Measurements from ENCODE around the gene SLC7A8. TPM values are rescaled to one million over a fixed set of nuclear protein-coding genes. Genes with fewer than 3 reads are reported as not detected.

SLC7A8 gene
- total RNA-seq, 4 donors from 2014 or later = 44.2 to 79.4 (median 53.1) TPM

DNA sequence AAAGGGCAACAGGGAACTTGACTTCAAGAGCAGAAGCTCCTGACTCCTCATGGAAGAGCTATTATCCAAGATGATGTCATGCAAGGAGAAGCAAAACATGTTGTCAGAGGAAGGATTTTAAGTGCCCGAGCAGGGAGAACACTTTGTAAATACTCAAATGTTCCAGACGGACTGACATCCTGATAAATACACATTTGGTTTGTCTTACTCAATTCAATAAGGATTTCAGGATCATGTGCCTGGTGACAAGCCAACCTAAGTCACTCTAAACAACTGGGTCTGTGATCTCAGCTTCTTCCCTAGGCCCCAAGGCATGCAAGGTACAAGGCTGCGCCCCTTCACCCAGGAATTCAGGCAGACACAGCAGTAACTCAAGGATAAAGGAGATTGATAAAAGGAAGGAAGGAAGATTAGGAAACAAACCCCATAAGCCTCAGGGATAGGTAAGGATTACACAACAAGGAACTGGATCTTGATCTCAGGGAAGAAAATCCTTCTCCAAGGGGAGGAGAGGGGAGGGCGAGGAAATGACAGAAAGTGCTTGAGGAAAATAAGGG lies 37.6 kb downstream of the SLC7A8 start:
- no peak for TF ChIP-seq POLR2A (IDR thresholded peaks at IDR 0.05)
- TF ChIP-seq, protein P1, sequence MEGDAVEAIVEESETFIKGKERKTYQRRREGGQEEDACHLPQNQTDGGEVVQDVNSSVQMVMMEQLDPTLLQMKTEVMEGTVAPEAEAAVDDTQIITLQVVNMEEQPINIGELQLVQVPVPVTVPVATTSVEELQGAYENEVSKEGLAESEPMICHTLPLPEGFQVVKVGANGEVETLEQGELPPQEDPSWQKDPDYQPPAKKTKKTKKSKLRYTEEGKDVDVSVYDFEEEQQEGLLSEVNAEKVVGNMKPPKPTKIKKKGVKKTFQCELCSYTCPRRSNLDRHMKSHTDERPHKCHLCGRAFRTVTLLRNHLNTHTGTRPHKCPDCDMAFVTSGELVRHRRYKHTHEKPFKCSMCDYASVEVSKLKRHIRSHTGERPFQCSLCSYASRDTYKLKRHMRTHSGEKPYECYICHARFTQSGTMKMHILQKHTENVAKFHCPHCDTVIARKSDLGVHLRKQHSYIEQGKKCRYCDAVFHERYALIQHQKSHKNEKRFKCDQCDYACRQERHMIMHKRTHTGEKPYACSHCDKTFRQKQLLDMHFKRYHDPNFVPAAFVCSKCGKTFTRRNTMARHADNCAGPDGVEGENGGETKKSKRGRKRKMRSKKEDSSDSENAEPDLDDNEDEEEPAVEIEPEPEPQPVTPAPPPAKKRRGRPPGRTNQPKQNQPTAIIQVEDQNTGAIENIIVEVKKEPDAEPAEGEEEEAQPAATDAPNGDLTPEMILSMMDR (IDR thresholded peaks at IDR 0.05) = no peak
- Histone ChIP-seq H3K27ac (peak overlapping the region in 2 of 3 donors; percentile 25 to 49), H3K4me3 (replicated peaks in 1 of 3) (no peak overlapping the region), H3K9me3 (no peaks in the 10 kb centered on the region), H3K27me3 (no peaks in the 10 kb centered on the region), H3K4me1 (peaks cover 0 to 9% of the 10 kb centered on the region in 2 donors), H3K36me3 (no peaks in the 10 kb centered on the region)
- 69 to 78% methylated on average over 4 of the region's 4 CpGs for WGBS, 2 donors
- intact Hi-C loops (cut with DNase I) = no loop called here
- DNase-seq = no peak

DNA sequence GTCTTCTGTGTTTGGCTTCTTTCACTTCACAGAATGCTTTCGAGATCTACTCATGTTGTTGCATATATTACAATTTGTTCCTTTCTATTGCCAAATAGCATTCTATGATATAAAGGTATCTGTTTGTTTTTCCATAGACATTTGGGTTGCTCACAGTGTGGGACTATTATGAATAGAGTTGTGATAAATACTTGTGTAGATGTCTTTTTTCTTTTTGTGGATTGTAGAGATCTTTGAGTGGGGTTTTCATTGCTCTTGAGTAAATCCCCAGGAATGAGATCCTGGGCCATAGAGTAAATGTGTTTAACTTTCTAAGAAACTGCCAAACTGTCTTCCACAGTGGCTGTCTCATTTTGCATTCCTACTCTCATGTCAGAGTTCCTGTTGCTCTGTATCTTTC lies 39.5 kb downstream of the SLC7A8 start:
- no peak for DNase-seq
- Histone ChIP-seq H3K4me1 (peaks cover 0 to 9% of the 10 kb centered on the region in 2 donors), H3K27me3 (no peaks in the 10 kb centered on the region), H3K27ac (no peak overlapping the region), H3K36me3 (peaks cover 11 to 14% of the 10 kb centered on the region in 2 donors), H3K9me3 (no peaks in the 10 kb centered on the region), H3K4me3 (replicated peaks in 1 of 3) (no peak overlapping the region)
- intact Hi-C loops (cut with DNase I) = no loop called here
- 41 to 93% methylated on average over 1 of the region's 1 CpG for WGBS, 2 donors
- TF ChIP-seq POLR2A (IDR thresholded peaks at IDR 0.05) = no peak
- TF ChIP-seq, protein P1 (IDR thresholded peaks at IDR 0.05) = no peak

DNA sequence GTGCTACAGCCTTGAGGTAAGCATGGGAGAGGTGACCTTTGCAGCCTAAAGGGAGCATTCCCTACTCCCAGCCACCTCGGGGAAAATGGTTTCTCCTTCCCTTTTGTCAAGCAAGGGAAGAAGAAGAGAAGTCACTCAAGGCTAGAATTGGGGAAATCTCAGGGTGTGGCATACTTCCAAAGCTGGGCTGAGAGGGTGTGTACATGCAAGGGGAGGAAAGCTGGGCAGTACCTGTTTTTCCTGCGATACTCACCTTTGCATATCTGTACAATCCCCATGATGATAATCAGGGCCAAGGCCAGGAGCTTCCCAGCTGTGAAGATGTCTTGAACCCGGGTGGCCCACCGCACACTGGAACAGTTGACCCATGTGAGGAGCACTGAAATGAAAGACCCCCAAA lies 40.6 kb downstream of the SLC7A8 start:
- Histone ChIP-seq H3K4me3 (replicated peaks in 1 of 3) (no peak overlapping the region), H3K27ac (peak overlapping the region in 1 of 3 donors; percentile 57), H3K27me3 (no peaks in the 10 kb centered on the region), H3K4me1 (peaks cover 0 to 9% of the 10 kb centered on the region in 2 donors), H3K36me3 (peaks cover 11 to 14% of the 10 kb centered on the region in 2 donors), H3K9me3 (no peaks in the 10 kb centered on the region)
- no peak for DNase-seq
- WGBS, 2 donors = 91 to 92% methylated on average over 4 of the region's 4 CpGs
- intact Hi-C loops (cut with DNase I) = no loop called here
- TF ChIP-seq POLR2A (IDR thresholded peaks at IDR 0.05) = no peak
- TF ChIP-seq, protein P1 (IDR thresholded peaks at IDR 0.05) = no peak

DNA sequence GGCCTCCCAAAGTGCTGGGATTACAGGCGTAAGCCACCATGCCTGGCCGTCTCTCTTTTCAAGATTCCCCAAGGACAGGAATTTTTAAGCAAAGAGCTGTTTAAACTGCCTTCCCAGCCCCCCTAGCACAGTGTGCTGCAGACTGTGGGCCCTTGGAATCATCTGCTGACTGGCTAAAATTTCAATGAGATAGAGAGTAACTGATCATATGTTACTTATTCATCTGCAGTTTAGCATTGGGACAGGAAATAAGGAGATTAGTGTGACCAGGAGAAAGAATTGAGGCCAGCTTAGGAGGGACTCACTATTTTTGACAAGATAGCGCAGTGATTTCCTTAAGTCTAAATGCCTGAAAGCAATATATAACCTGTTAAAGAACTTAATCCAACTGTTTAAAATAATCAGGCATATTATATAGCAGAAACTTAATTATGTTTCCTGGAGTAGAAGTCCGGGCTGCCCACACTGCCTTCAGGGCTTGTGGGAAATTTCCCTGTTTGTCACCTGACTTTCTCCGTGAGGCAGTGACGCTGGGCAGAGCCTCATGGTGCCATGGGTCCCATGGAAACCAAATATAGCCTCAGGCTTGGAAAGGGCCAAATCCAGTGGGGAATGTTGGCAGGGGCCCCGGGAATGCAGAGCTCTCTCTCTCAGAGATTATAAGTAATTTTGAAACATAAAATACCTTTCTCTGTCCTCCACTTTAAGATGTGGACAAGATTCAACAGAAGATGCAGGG lies 41.6 kb downstream of the SLC7A8 start:
- Histone ChIP-seq H3K36me3 (peaks cover 11 to 14% of the 10 kb centered on the region in 2 donors), H3K27me3 (no peaks in the 10 kb centered on the region), H3K4me1 (peaks cover 0 to 9% of the 10 kb centered on the region in 2 donors), H3K4me3 (replicated peaks in 1 of 3) (no peak overlapping the region), H3K27ac (peak overlapping the region in 1 of 3 donors; percentile 57), H3K9me3 (no peaks in the 10 kb centered on the region)
- DNase-seq = peak in 1 of 2 donors; percentile 61
- WGBS, 2 donors = 69 to 83% methylated on average over 7 of the region's 7 CpGs
- TF ChIP-seq, protein P1 (IDR thresholded peaks at IDR 0.05) = no peak
- no peak for TF ChIP-seq POLR2A (IDR thresholded peaks at IDR 0.05)
- intact Hi-C loops (cut with DNase I) = no loop called here

DNA sequence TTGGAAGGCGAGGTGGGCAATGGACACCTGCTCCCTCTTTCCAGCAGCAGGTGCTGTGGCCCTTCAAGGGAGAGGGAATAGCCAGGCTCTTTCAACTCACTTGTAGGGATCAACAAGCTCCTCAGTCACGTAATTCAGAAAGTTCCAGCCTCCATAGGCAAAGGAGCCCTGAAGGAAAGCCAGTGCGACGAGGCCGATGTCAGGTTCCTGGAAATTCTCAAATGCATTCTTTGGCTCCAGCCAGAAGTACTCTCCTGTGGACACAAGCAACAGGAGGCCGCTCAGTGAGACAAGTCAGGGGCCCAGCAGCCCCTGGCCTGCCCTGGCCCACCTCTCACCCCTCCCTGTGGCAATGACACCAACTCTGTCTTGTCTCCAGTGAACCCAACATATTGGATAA lies 43.1 kb downstream of the SLC7A8 start:
- no peaks in the 10 kb centered on the region for H3K9me3 ChIP-seq
- H3K36me3 ChIP-seq = peaks cover 11 to 14% of the 10 kb centered on the region in 2 donors
- H3K27me3 ChIP-seq = no peaks in the 10 kb centered on the region
- TF ChIP-seq POLR2A (IDR thresholded peaks at IDR 0.05) = no peak
- TF ChIP-seq, protein P1 (IDR thresholded peaks at IDR 0.05) = no peak
- WGBS, 2 donors = 69 to 72% methylated on average over 6 of the region's 6 CpGs
- H3K27ac ChIP-seq = no peak overlapping the region
- no peak for DNase-seq
- no peak overlapping the region for H3K4me3 ChIP-seq (replicated peaks in 1 of 3)
- intact Hi-C loops (cut with DNase I) = no loop called here
- H3K4me1 ChIP-seq = peaks cover 0 to 9% of the 10 kb centered on the region in 2 donors

Measured in thyroid gland (tissue), 4 donors.